WI38 (cell line): ENCODE results near the gene C12orf60.

Experiments
- H3K4me3 ChIP-seq: 2 replicates; pipeline ENCODE4 v1.5.1; 2011; ENCODE audit warnings: low read depth, mild to moderate bottlenecking, control low read depth, low read length
- CTCF ChIP-seq: IDR thresholded peaks from 2 replicates; pipeline ENCODE4 v1.5.1; 2012; ENCODE audit warnings: low read depth, mild to moderate bottlenecking, control low read depth, low read length

The C12orf60 gene

GRCh38 chr12:14802247-14802646, 1.2 kb upstream of the C12orf60 start:
- peak overlapping the region; percentile 92 for H3K4me3 ChIP-seq
- TF ChIP-seq CTCF: no peak

DNA sequence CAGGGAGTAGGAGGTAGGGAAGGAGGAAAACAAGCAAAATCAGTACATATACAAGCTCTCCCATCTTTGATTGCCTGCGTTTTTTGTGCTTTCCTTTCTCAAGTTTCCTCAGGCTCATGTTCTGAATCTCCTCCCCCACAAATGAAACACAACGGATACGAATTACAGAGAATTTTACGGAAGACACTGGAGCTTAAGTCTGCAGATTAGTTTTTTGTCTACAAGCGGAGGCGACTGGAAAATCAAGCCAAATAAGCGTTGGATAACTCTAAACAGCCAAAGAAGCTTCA, 804 bp upstream of the C12orf60 start:
- peak overlapping the region; percentile 92 for H3K4me3 ChIP-seq
- no peak for TF ChIP-seq CTCF

DNA sequence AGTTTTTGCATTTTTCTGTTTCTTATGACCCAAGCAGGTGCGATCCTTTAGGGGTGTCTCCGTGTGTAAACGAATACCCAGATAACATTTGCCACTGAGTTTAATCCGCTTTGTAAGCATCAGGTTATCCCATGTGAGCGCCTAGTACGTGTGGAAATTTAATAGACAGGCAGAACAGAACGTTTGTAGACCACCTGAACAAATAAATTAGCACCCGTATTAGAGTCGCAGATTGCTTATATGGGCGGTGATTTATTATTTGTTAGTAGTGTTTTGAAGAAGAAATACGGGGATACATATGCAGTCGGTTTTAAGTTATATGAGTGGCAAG, 325 bp downstream of the C12orf60 start:
- no peak for TF ChIP-seq CTCF
- H3K4me3 ChIP-seq: peak overlapping the region; percentile 92

GRCh38 chr12:14810167-14810952, 6.9 kb downstream of the C12orf60 start:
- no peak for TF ChIP-seq CTCF
- H3K4me3 ChIP-seq: no peak overlapping the region

GRCh38 chr12:14810953-14811483, 7.5 kb downstream of the C12orf60 start:
- no peak overlapping the region for H3K4me3 ChIP-seq
- TF ChIP-seq CTCF: peak; percentile 23; the same call in 1 of the 2 replicates

DNA sequence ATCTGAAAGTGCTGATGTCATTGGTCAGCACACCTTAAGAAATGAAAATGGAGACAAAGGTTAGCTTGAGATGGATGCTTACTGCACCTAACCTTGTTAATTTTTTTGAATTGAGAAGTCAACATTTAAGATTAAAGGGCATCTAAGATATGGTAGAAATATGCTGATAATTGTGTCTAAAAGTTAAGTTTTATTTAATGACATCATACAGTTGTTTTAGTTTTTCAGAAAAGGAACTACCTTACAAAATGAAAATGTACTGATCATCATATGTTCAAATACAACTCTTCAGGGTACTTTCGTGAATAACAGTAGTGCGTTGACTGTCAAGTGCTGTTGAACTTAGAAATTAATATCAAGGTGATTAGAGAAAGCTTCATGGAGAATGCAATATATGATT, 8.0 kb downstream of the C12orf60 start:
- TF ChIP-seq CTCF: no peak
- no peak overlapping the region for H3K4me3 ChIP-seq

- H3K4me3 ChIP-seq: no peak within 1 kb of the TSS
- TF ChIP-seq CTCF: no peak
These were observed 10.5 kb downstream of the C12orf60 start, which contains the start of gene SMCO3 for GRCh38 chr12:14814014-14814413. SMCO3 (minus strand) TSS chr12:14814182; CDS start chr12:14806680, 7,502 bp downstream.
